Natural killer cell (primary cell): Measurements from ENCODE around the gene LDLRAP1. TPM values are rescaled to one million over a fixed set of nuclear protein-coding genes. Genes with fewer than 3 reads are reported as not detected.

Source experiments
- ATAC-seq, 3 donors: fragments of 150-1000 bp in 2 of 3; fragments of 200-7000 bp in 1 of 3; cut with Tn5 transposase; 1 replicate in 1 of 3; 2 replicates in 2 of 3; pipeline ENCODE4 v1.10.0; 2021; ENCODE audit warnings: mild to moderate bottlenecking in 2 of 3, moderate library complexity in 2 of 3
- DNase-seq, 2 donors: peaks; one replicate each; pipeline versions ENCODE4 v3.0.0 to v3.0.0-alpha.2; 2013 to 2021; ENCODE audit warnings: mixed read lengths in 1 of 2
- H3K27ac ChIP-seq: one replicate; pipeline ENCODE4 v1.5.1; 2013; ENCODE audit warnings: mild to moderate bottlenecking, low read length
- H3K27me3 ChIP-seq: one replicate; pipeline ENCODE4 v1.6.1; 2013; ENCODE audit warnings: low read length; ENCODE audit not compliant: control insufficient read depth, insufficient read depth
- H3K36me3 ChIP-seq: one replicate; pipeline ENCODE4 v1.6.1; 2013; ENCODE audit warnings: low read length; ENCODE audit not compliant: control insufficient read depth, insufficient read depth
- H3K4me1 ChIP-seq: one replicate; pipeline ENCODE4 v1.6.1; 2013; ENCODE audit warnings: low read length; ENCODE audit not compliant: control insufficient read depth, insufficient read depth
- H3K4me3 ChIP-seq: one replicate; pipeline ENCODE4 v1.5.1; 2013; ENCODE audit warnings: low read length
- H3K9me3 ChIP-seq: one replicate; pipeline ENCODE4 v1.6.1; 2013; ENCODE audit warnings: low read length; ENCODE audit not compliant: control insufficient read depth, insufficient read depth
- H3K27ac Mint-ChIP-seq, 2 donors: one replicate each; pipeline ENCODE4 v1.8.0; 2022; ENCODE audit warnings: mild to moderate bottlenecking in 2 of 2, mixed read lengths in 2 of 2, moderate library complexity in 1 of 2
- H3K27me3 Mint-ChIP-seq, 2 donors: one replicate each; pipeline ENCODE4 v1.8.0; 2022; ENCODE audit warnings: low read depth in 2 of 2, mixed read lengths in 2 of 2
- H3K36me3 Mint-ChIP-seq: one replicate; pipeline ENCODE4 v1.8.0; 2022; ENCODE audit warnings: mixed read lengths
- H3K4me1 Mint-ChIP-seq, 2 donors: one replicate each; pipeline ENCODE4 v1.8.0; 2022; ENCODE audit warnings: mixed read lengths in 2 of 2
- H3K4me3 Mint-ChIP-seq: one replicate; pipeline ENCODE4 v1.8.0; 2022; ENCODE audit warnings: mild to moderate bottlenecking, moderate library complexity, mixed read lengths
- H3K9me3 Mint-ChIP-seq, 2 donors: one replicate each; pipeline ENCODE4 v1.8.0; 2022; ENCODE audit warnings: mixed read lengths in 2 of 2
- WGBS: methylation state at CpG from one replicate; pipeline ENCODE4 v1.1.7; 2013; ENCODE audit warnings: missing lambda C conversion rate; ENCODE audit not compliant: insufficient coverage; 5-methylcytosine and 5-hydroxymethylcytosine counted together
- intact Hi-C: fragments of 100-400 bp; cut with micrococcal nuclease; formaldehyde crosslinking; loops from one replicate; pipeline ENCODE4 v1.14.2; 2022
- total RNA-seq, 4 donors: library from RNA; stranded (reverse); fragments of 120-200 nt in 1 of 4; gene quantifications; one replicate each; pipeline versions ENCODE4 v1.2.3 to v1.2.4, GENCODE V29; 2013 to 2022
- TF ChIP-seq, protein P1 (sequence below): fragments of 200-600 bp; IDR thresholded peaks from one replicate; pipeline ENCODE4 v1.8.0; 2022; ENCODE audit warnings: antibody characterized with exemption

LDLRAP1 gene
- total RNA-seq, 3 donors from 2014 or later (not counting 1 experiment from before 2014, with no cell fraction given) = 25.2 to 34.0 (median 27.4) TPM

DNA sequence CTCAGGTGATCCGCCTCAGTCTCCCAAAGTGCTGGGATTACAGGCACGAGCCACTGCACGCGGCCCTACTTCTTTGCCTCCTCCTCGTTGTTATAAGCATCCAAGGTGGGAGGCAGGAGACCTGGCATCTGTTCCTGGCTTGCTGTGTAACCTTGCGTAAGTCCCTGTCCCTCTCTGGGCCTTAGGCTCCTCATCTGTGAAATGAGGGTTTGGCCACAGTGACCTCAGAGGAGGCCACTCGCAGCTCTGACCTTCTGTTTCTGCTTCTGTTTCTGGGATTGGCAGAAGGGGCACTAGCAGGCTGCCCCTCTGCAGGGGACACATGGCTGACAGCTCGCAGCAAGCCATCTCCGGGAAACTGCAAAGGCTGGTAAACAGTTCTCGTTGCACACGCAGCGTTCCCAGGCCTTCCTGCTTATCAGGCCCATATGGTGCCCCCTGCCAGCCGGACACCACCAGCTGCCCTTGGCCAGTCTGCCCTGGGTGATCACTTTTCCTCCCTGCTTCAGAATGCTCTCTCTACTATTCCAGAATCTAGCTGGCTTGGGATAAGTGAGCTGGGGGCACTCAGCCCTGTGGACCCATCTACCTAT is 2.6 kb upstream of the LDLRAP1 start:
- Histone ChIP-seq H3K27me3 (no peaks in the 10 kb centered on the region), H3K27ac (no peak overlapping the region), H3K4me1 (peaks cover 24% of the 10 kb centered on the region), H3K4me3 (no peak overlapping the region), H3K36me3 (no peaks in the 10 kb centered on the region), H3K9me3 (no peaks in the 10 kb centered on the region)
- H3K36me3 Mint-ChIP-seq = no peaks in the 10 kb centered on the region
- TF ChIP-seq, protein P1, sequence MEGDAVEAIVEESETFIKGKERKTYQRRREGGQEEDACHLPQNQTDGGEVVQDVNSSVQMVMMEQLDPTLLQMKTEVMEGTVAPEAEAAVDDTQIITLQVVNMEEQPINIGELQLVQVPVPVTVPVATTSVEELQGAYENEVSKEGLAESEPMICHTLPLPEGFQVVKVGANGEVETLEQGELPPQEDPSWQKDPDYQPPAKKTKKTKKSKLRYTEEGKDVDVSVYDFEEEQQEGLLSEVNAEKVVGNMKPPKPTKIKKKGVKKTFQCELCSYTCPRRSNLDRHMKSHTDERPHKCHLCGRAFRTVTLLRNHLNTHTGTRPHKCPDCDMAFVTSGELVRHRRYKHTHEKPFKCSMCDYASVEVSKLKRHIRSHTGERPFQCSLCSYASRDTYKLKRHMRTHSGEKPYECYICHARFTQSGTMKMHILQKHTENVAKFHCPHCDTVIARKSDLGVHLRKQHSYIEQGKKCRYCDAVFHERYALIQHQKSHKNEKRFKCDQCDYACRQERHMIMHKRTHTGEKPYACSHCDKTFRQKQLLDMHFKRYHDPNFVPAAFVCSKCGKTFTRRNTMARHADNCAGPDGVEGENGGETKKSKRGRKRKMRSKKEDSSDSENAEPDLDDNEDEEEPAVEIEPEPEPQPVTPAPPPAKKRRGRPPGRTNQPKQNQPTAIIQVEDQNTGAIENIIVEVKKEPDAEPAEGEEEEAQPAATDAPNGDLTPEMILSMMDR = no peak
- H3K27me3 Mint-ChIP-seq = no peaks in the 10 kb centered on the region
- H3K27ac Mint-ChIP-seq = no peak overlapping the region
- WGBS = 95% methylated on average over 13 of the region's 13 CpGs
- no peak overlapping the region for H3K4me3 Mint-ChIP-seq
- DNase-seq (no peak), ATAC-seq (no peak)
- intact Hi-C loops = loop anchor here (10.0 kb wide), 1 partner anchor 234 kb away; no protein-coding TSS in a partner anchor
- peaks cover 0 to 13% of the 10 kb centered on the region in 2 donors for H3K4me1 Mint-ChIP-seq
- H3K9me3 Mint-ChIP-seq = no peaks in the 10 kb centered on the region

DNA sequence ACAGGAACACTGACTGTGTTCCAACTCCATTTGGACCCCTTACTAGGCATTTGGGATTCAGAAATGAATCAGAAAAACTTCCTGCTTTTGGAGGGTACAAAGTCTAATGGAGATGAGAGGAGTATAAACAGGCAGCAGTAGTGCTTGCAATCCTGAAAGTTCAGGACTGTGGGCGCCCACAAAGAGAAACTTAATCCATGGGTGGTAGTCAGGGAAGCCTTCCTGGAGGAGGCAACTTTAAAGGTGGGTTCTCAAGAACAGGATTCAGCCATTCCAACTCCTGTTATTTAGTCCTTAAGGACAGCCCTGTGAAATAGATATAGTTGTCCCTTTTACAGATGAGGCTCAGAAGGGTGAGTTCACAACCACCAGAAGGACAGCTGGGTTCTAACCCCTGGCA is 2.0 kb upstream of the LDLRAP1 start:
- ATAC-seq (no peak), DNase-seq (no peak)
- no peaks in the 10 kb centered on the region for H3K9me3 ChIP-seq
- H3K27ac ChIP-seq = no peak overlapping the region
- peaks cover 27% of the 10 kb centered on the region for H3K4me1 ChIP-seq
- 100% methylated on average over 1 of the region's 1 CpG for WGBS
- Mint-ChIP-seq H3K27me3 (no peaks in the 10 kb centered on the region), H3K27ac (no peak overlapping the region), H3K4me1 (peaks cover 0 to 16% of the 10 kb centered on the region in 2 donors), H3K4me3 (no peak overlapping the region), H3K36me3 (no peaks in the 10 kb centered on the region), H3K9me3 (no peaks in the 10 kb centered on the region)
- TF ChIP-seq, protein P1 = no peak
- no peaks in the 10 kb centered on the region for H3K36me3 ChIP-seq
- intact Hi-C loops = loop anchor here (10.0 kb wide), 1 partner anchor 233 kb away; no protein-coding TSS in a partner anchor
- H3K27me3 ChIP-seq = no peaks in the 10 kb centered on the region
- H3K4me3 ChIP-seq = no peak overlapping the region

DNA sequence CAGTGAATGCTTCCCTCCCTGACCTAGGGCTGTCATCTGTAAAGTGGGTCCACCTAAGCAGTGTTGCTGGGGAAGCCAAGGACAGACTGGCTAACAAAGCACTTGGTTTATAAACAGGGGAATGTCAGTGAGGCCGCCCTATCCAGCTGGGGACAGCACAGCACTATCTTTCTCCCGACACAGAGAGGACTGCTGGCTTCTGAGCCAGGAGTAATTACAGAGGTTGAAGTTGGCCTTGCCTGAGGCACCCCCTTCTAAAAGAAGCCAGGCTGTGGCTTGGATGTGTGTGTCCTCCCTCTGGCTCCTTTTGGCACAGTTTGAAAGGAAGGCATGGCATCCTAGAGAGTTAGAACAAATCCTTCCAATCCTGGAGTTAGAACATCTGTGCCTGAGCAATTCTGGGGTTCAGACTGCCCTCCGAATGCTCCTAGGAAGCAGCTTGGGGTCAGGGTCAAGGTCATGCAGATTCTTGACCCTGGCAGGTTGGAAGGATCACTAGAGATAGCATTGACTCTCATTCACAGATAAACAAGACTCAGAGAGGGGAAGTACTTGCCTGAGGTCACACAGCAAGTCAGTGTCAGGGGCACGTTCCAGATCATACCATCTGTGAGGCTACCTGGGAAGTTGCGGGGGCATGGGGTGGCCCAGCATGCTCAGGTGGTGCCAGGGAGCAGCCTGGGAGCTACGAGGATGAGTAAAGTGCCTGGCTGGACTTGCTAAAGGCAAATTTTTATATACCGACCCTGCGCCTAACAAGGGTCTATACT is 1.3 kb upstream of the LDLRAP1 start:
- no peaks in the 10 kb centered on the region for H3K9me3 Mint-ChIP-seq
- no peak overlapping the region for H3K27ac ChIP-seq
- H3K4me3 Mint-ChIP-seq = peak overlapping the region; percentile 80
- DNase-seq = no peak
- H3K4me3 ChIP-seq = no peak overlapping the region
- H3K36me3 Mint-ChIP-seq = no peaks in the 10 kb centered on the region
- TF ChIP-seq, protein P1 = no peak
- no peaks in the 10 kb centered on the region for H3K36me3 ChIP-seq
- no peaks in the 10 kb centered on the region for H3K27me3 ChIP-seq
- H3K9me3 ChIP-seq = no peaks in the 10 kb centered on the region
- H3K4me1 Mint-ChIP-seq = peaks cover 5 to 22% of the 10 kb centered on the region in 2 donors
- intact Hi-C loops = loop anchor here (10.0 kb wide), 1 partner anchor 233 kb away; no protein-coding TSS in a partner anchor
- H3K27me3 Mint-ChIP-seq = no peaks in the 10 kb centered on the region
- ATAC-seq = no peak
- 96% methylated on average over 8 of the region's 8 CpGs for WGBS
- no peak overlapping the region for H3K27ac Mint-ChIP-seq
- H3K4me1 ChIP-seq = peaks cover 27% of the 10 kb centered on the region
